Ovary (tissue), 3 donors: ENCODE data around the gene PFKP.

Experiments used
- CTCF ChIP-seq, 3 donors: fragments of 450-650 bp in 2 of 3; fragments of 200-600 bp in 1 of 3; IDR thresholded peaks; one replicate each; pipeline versions ENCODE4 v1.5.1 to v1.8.0; 2016 to 2022; ENCODE audit warnings: antibody characterized with exemption in 3 of 3, mild to moderate bottlenecking in 1 of 3
- EP300 ChIP-seq: sonication (generic); formaldehyde crosslinking; IDR thresholded peaks from one replicate; pipeline ENCODE4 v1.6.1; 2017; ENCODE audit warnings: antibody characterized with exemption
- POLR2A ChIP-seq: fragments of 450-650 bp; IDR thresholded peaks from one replicate; pipeline ENCODE4 v1.6.1; 2017; ENCODE audit warnings: antibody characterized with exemption, mild to moderate bottlenecking, moderate library complexity
- donor health status: DM: no; HTN: no; CAD: no.

GRCh38 chr10:3152566-3152935 lies 85.2 kb downstream of the PFKP start:
- TF ChIP-seq POLR2A (no peak), CTCF (IDR thresholded peaks at IDR 0.05) (no peak), EP300 (no peak)
